Cardiac muscle cell (in vitro differentiated cells and primary cell): ENCODE data around the gene SMIM10L2A. TPM values are rescaled to one million over a fixed set of nuclear protein-coding genes. Genes with fewer than 3 reads are reported as not detected.
"Not testable (repeated sequence)": the region's sequence is repeated elsewhere in the genome, so short reads cannot be mapped to it uniquely, and the experiment has no call there.

Source experiments
- DNase-seq, 2 donors: peaks; one replicate each; pipeline versions ENCODE4 v3.0.0 to v3.0.0-alpha.2; 2010 to 2017; ENCODE audit warnings: low read depth in 1 of 2, low spot score in 1 of 2
- H3K27ac ChIP-seq: fragments of 200-600 bp; sonication (generic); 2 replicates; pipeline ENCODE4 v1.5.1; 2016
- H3K27me3 ChIP-seq: fragments of 200-600 bp; sonication (generic); 2 replicates; pipeline ENCODE4 v1.6.0; 2016; ENCODE audit warnings: control low read depth
- H3K36me3 ChIP-seq: fragments of 200-600 bp; sonication (generic); 2 replicates; pipeline ENCODE4 v1.5.1; 2016; ENCODE audit warnings: control low read depth
- H3K4me1 ChIP-seq: fragments of 200-600 bp; sonication (generic); 2 replicates; pipeline ENCODE4 v1.8.1; 2017; ENCODE audit warnings: low read depth, mild to moderate bottlenecking, mixed run types
- H3K4me3 ChIP-seq: fragments of 200-600 bp; sonication (generic); 2 replicates; pipeline ENCODE4 v1.5.1; 2016; ENCODE audit warnings: mild to moderate bottlenecking
- H3K9me3 ChIP-seq: fragments of 200-600 bp; sonication (generic); 2 replicates; pipeline ENCODE4 v1.5.1; 2017; ENCODE audit warnings: low read depth, mild to moderate bottlenecking, control low read depth
- polyA plus RNA-seq: library from polyadenylated mRNA; unstranded; fragments of >200 nt; fragmentation: Nextera tagmentation; extraction: Ambion mirVana; gene quantifications from 2 replicates; pipeline ENCODE4 v1.2.1, GENCODE V29; 2016
- total RNA-seq: library from RNA; depleted of rRNA; stranded (reverse); fragments of >200 nt; gene quantifications from 2 replicates; pipeline ENCODE4 v1.2.3, GENCODE V29; 2016
- TF ChIP-seq, protein P1 (sequence below): IDR thresholded peaks from 2 replicates; pipeline ENCODE4 v1.5.1; 2012; ENCODE audit warnings: low read depth, mild to moderate bottlenecking, low read length

SMIM10L2A gene
- total and polyA plus RNA-seq, 2 experiments from 2014 or later, result 9.0 to 17.2 TPM

GRCh38 chrX:135396109-135396508 is 25.6 kb upstream of the SMIM10L2A start:
- TF ChIP-seq, protein P1, sequence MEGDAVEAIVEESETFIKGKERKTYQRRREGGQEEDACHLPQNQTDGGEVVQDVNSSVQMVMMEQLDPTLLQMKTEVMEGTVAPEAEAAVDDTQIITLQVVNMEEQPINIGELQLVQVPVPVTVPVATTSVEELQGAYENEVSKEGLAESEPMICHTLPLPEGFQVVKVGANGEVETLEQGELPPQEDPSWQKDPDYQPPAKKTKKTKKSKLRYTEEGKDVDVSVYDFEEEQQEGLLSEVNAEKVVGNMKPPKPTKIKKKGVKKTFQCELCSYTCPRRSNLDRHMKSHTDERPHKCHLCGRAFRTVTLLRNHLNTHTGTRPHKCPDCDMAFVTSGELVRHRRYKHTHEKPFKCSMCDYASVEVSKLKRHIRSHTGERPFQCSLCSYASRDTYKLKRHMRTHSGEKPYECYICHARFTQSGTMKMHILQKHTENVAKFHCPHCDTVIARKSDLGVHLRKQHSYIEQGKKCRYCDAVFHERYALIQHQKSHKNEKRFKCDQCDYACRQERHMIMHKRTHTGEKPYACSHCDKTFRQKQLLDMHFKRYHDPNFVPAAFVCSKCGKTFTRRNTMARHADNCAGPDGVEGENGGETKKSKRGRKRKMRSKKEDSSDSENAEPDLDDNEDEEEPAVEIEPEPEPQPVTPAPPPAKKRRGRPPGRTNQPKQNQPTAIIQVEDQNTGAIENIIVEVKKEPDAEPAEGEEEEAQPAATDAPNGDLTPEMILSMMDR, result no peak
- Histone ChIP-seq H3K9me3 (no peaks in the 10 kb centered on the region), H3K27me3 (no peaks in the 10 kb centered on the region), H3K4me1 (no peaks in the 10 kb centered on the region), H3K4me3 (no peak overlapping the region), H3K36me3 (no peaks in the 10 kb centered on the region), H3K27ac (no peak overlapping the region)
- DNase-seq, result no peak

- H3K36me3 ChIP-seq, result no peaks in the 10 kb centered on the region
- no peak for DNase-seq
- H3K27me3 ChIP-seq, result no peaks in the 10 kb centered on the region
- no peak overlapping the region for H3K27ac ChIP-seq
- TF ChIP-seq, protein P1, result no peak
- H3K9me3 ChIP-seq, result no peaks in the 10 kb centered on the region
- no peak overlapping the region for H3K4me3 ChIP-seq
- no peaks in the 10 kb centered on the region for H3K4me1 ChIP-seq
Measured at GRCh38 chrX:135396566-135396965, 25.2 kb upstream of the SMIM10L2A start.

- Histone ChIP-seq H3K27ac (no peak overlapping the region), H3K9me3 (no peaks in the 10 kb centered on the region), H3K36me3 (no peaks in the 10 kb centered on the region), H3K4me1 (no peaks in the 10 kb centered on the region), H3K27me3 (no peaks in the 10 kb centered on the region), H3K4me3 (no peak overlapping the region)
- TF ChIP-seq, protein P1, result no peak
- no peak for DNase-seq
Measured at GRCh38 chrX:135397652-135398051, 24.1 kb upstream of the SMIM10L2A start.

- DNase-seq, result no peak
- Histone ChIP-seq H3K27ac (no peak overlapping the region), H3K27me3 (no peaks in the 10 kb centered on the region), H3K9me3 (no peaks in the 10 kb centered on the region), H3K4me1 (no peaks in the 10 kb centered on the region), H3K4me3 (no peak overlapping the region), H3K36me3 (no peaks in the 10 kb centered on the region)
- TF ChIP-seq, protein P1, result no peak
Measured at GRCh38 chrX:135403374-135403773, 18.4 kb upstream of the SMIM10L2A start.

GRCh38 chrX:135406428-135406827 is 15.3 kb upstream of the SMIM10L2A start:
- H3K4me1 ChIP-seq, H3K36me3 ChIP-seq, H3K27me3 ChIP-seq, DNase-seq, H3K9me3 ChIP-seq, H3K4me3 ChIP-seq, H3K27ac ChIP-seq: not testable (repeated sequence)

DNA sequence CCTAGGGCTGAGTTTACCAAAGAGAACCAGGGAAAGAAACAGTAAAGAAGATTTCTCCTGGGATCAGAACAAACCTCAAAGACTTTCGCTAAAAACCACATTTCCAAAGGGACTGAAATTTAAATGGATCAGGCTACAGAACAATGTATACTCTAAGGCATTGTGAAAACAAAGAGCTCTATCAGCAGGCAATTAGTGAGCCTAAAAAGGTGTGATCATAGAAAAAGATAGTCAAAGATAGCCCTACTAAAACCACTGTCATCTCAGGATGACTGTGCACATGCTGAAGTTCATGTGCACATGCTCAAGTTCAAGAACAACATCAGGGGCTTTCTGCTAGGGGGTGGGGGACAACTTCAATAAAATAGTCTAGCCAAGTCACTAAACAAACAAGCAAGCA is 12.9 kb upstream of the SMIM10L2A start:
- H3K4me3 ChIP-seq, result no peak overlapping the region

More for the DNA sequence above, 12.9 kb upstream of the SMIM10L2A start:
- no peaks in the 10 kb centered on the region for H3K9me3 ChIP-seq
- no peaks in the 10 kb centered on the region for H3K4me1 ChIP-seq
- TF ChIP-seq, protein P1, result no peak
- H3K36me3 ChIP-seq, result no peaks in the 10 kb centered on the region
- no peak overlapping the region for H3K27ac ChIP-seq
- H3K27me3 ChIP-seq, result no peaks in the 10 kb centered on the region
- DNase-seq, result no peak
